NCI-H2107 treated with DMSO at 0.1 percent for 48 hours (cell line): ENCODE data around the gene NUDT1.

ENCODE experiments used
- DNase-seq: peaks from one replicate; lab custom pipeline; 2025; ENCODE audit not compliant: unreplicated experiment; lab: John Stamatoyannopoulos, UW

The NUDT1 gene

GRCh38 chr7:2204446-2204845 lies 37.6 kb upstream of the NUDT1 start:
- no peak for DNase-seq

GRCh38 chr7:2205036-2205780 lies 36.8 kb upstream of the NUDT1 start:
- DNase-seq, result no peak

GRCh38 chr7:2208712-2209111 lies 33.3 kb upstream of the NUDT1 start:
- DNase-seq, result no peak

GRCh38 chr7:2209146-2209960 lies 32.7 kb upstream of the NUDT1 start:
- peak; percentile 32 for DNase-seq

- no peak for DNase-seq
Observed at GRCh38 chr7:2209961-2210323, 32.1 kb upstream of the NUDT1 start.

GRCh38 chr7:2210551-2211258 lies 31.3 kb upstream of the NUDT1 start:
- DNase-seq, result no peak

- no peak for DNase-seq
Observed at GRCh38 chr7:2211259-2211880, 30.7 kb upstream of the NUDT1 start.

- no peak for DNase-seq
Observed at GRCh38 chr7:2211926-2212325, 30.1 kb upstream of the NUDT1 start.

GRCh38 chr7:2212906-2213305 lies 29.1 kb upstream of the NUDT1 start:
- no peak for DNase-seq

- no peak for DNase-seq
Observed at GRCh38 chr7:2213551-2214215, 28.3 kb upstream of the NUDT1 start.

GRCh38 chr7:2214636-2215035 lies 27.4 kb upstream of the NUDT1 start:
- no peak for DNase-seq

GRCh38 chr7:2215851-2216250 lies 26.2 kb upstream of the NUDT1 start:
- no peak for DNase-seq

- DNase-seq, result no peak
Observed at GRCh38 chr7:2217206-2217605, 24.8 kb upstream of the NUDT1 start.

GRCh38 chr7:2217716-2218443 lies 24.1 kb upstream of the NUDT1 start:
- DNase-seq, result no peak

GRCh38 chr7:2218444-2218785 lies 23.6 kb upstream of the NUDT1 start:
- no peak for DNase-seq

- DNase-seq, result no peak
Observed at GRCh38 chr7:2219136-2219535, 22.9 kb upstream of the NUDT1 start.

GRCh38 chr7:2219606-2220005 lies 22.4 kb upstream of the NUDT1 start:
- no peak for DNase-seq

- no peak for DNase-seq
Observed at GRCh38 chr7:2220030-2220429, 22.0 kb upstream of the NUDT1 start.

GRCh38 chr7:2220506-2220905 lies 21.5 kb upstream of the NUDT1 start:
- DNase-seq, result no peak

- no peak for DNase-seq
Observed at GRCh38 chr7:2220954-2221353, 21.1 kb upstream of the NUDT1 start.
